Esophagus squamous epithelium (tissue), 4 donors: ENCODE data around the gene TUBA4B.

Experiments used
- POLR2A ChIP-seq, 4 donors: fragments of 450-650 bp; IDR thresholded peaks; one replicate each; pipeline ENCODE4 v1.6.1; 2017; ENCODE audit warnings: antibody characterized with exemption in 4 of 4, mild to moderate bottlenecking in 4 of 4, moderate library complexity in 3 of 4
- TF ChIP-seq, protein P1 (sequence below), 6 experiments: fragments of 450-650 bp in 4 of 6; fragments of 200-600 bp in 2 of 6; sonication (generic) in 2 of 6; IDR thresholded peaks; one replicate each; pipeline ENCODE4 v1.5.1; 2016 to 2019; ENCODE audit warnings: antibody characterized with exemption in 6 of 6, mild to moderate bottlenecking in 4 of 6, moderate library complexity in 4 of 6

DNA sequence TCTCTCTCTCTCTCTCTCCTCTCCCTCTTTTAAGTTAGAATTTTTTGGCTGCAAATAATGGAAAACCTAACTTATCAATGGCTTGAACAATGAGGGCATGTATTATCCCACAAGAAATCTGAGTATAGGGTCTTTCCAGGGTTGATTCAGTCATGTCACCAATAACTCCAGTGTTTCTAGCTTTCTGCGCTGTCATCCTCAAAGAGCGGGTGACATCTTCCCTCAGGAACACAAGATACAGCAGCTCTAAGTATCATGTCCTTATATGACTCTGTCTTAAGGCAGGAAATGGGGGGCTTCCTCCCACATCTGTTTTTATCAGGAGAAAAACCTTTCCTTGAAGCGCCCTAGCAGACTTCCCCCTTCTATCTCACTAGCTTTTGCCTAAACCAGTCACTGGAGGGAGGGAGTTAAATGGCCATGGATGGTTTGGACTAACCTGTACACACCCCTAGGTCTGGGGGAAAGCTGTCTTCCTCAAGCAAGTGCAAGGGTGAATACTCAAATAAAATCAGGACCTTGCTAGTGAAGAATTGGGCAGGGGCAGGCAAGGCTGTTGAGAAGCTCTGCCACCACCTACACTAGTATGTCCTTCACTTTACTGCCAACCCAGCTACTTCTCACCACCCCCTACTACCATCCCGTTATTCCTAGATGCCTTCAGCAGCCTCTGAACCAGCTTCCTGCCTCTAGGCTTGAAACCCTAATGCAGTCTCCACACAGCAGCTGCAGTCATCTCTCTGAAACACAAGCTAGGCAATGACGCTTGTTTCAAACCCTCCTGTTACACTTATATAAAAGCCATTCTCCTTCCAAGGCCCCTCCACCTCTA is 8.2 kb downstream of the TUBA4B start:
- TF ChIP-seq, protein P1, sequence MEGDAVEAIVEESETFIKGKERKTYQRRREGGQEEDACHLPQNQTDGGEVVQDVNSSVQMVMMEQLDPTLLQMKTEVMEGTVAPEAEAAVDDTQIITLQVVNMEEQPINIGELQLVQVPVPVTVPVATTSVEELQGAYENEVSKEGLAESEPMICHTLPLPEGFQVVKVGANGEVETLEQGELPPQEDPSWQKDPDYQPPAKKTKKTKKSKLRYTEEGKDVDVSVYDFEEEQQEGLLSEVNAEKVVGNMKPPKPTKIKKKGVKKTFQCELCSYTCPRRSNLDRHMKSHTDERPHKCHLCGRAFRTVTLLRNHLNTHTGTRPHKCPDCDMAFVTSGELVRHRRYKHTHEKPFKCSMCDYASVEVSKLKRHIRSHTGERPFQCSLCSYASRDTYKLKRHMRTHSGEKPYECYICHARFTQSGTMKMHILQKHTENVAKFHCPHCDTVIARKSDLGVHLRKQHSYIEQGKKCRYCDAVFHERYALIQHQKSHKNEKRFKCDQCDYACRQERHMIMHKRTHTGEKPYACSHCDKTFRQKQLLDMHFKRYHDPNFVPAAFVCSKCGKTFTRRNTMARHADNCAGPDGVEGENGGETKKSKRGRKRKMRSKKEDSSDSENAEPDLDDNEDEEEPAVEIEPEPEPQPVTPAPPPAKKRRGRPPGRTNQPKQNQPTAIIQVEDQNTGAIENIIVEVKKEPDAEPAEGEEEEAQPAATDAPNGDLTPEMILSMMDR (IDR thresholded peaks at IDR 0.05): no peak
- no peak for TF ChIP-seq POLR2A (IDR thresholded peaks at IDR 0.05)
